HG03135 (cell line): ENCODE results near the gene TOR4A.

Experiments used
- ATAC-seq: cut with Tn5 transposase; IDR thresholded peaks from one replicate; pipeline ENCODE4 v1.9.1; 2021; ENCODE audit warnings: mild to moderate bottlenecking, moderate library complexity; ENCODE audit not compliant: unreplicated experiment

The TOR4A gene

GRCh38 chr9:137270929-137271695 lies 6.4 kb upstream of the TOR4A start:
- ATAC-seq = no peak

GRCh38 chr9:137271696-137272076 lies 5.8 kb upstream of the TOR4A start:
- no peak for ATAC-seq

GRCh38 chr9:137272241-137273094 lies 5.1 kb upstream of the TOR4A start:
- ATAC-seq = no peak

GRCh38 chr9:137273095-137273490 lies 4.4 kb upstream of the TOR4A start:
- ATAC-seq = no peak

GRCh38 chr9:137273611-137274320 lies 3.8 kb upstream of the TOR4A start:
- ATAC-seq = no peak

GRCh38 chr9:137275203-137275587 lies 2.3 kb upstream of the TOR4A start:
- ATAC-seq = no peak

- no peak for ATAC-seq
These were observed 1.7 kb upstream of the TOR4A start for GRCh38 chr9:137275588-137276472.

GRCh38 chr9:137276473-137277328 lies 825 bp upstream of the TOR4A start:
- no peak for ATAC-seq

GRCh38 chr9:137278061-137278701 lies 655 bp downstream of the TOR4A start:
- peak; percentile 15 for ATAC-seq

GRCh38 chr9:137278721-137279711 lies 1.5 kb downstream of the TOR4A start:
- ATAC-seq = no peak

- no peak for ATAC-seq
These were observed 2.4 kb downstream of the TOR4A start for GRCh38 chr9:137279741-137280473.

- ATAC-seq = no peak
These were observed 3.2 kb downstream of the TOR4A start for GRCh38 chr9:137280474-137281344.

GRCh38 chr9:137281345-137282116 lies 4.0 kb downstream of the TOR4A start:
- ATAC-seq = no peak

GRCh38 chr9:137286975-137287383 lies 9.5 kb downstream of the TOR4A start:
- ATAC-seq = peak; percentile 26

GRCh38 chr9:137293094-137293481 lies 15.6 kb downstream of the TOR4A start:
- no peak for ATAC-seq
